H1 (cell line): ENCODE data around the gene PRDM15. TPM values are rescaled to one million over a fixed set of nuclear protein-coding genes. Genes with fewer than 3 reads are reported as not detected.

Source experiments
- CTCF ChIA-PET: fragments of 300-600 bp; sonication (Branson Sonifier 250); formaldehyde crosslinking; loops from one replicate; lab custom pipeline; 2021; ENCODE audit not compliant: partially characterized antibody; lab: Charles Lee
- POLR2A ChIA-PET: fragments of 300-600 bp; sonication (Branson Sonifier 250); formaldehyde crosslinking; loops from one replicate; lab custom pipeline; 2021; ENCODE audit warnings: inconsistent platforms; ENCODE audit not compliant: partially characterized antibody; lab: Charles Lee
- DNase-seq, 2 experiments: peaks; one replicate each; pipeline versions ENCODE4 v3.0.0 to v3.0.0-alpha.2; 2010 to 2022; ENCODE audit warnings: low spot score in 2 of 2, low read depth in 1 of 2, mixed read lengths in 1 of 2
- FAIRE-seq: peaks from 2 replicates; lab custom pipeline; 2011; peaks lifted over from hg19 to GRCh38; lab: Jason Lieb, UNC
- H2AFZ ChIP-seq: 2 replicates; pipeline ENCODE4 v1.8.1; 2012; ENCODE audit warnings: low read length, inconsistent platforms
- H2AK5ac ChIP-seq: 2 replicates; pipeline ENCODE4 v1.6.1; 2013; ENCODE audit warnings: low read depth, low read length
- H2BK120ac ChIP-seq: replicated peaks from 2 replicates; pipeline ENCODE3; 2013; ENCODE audit warnings: low read depth, low read length, inconsistent platforms
- H2BK12ac ChIP-seq: 2 replicates; pipeline ENCODE4 v1.6.1; 2013; ENCODE audit warnings: low read depth, low read length
- H2BK15ac ChIP-seq: 2 replicates; pipeline ENCODE4 v1.6.1; 2013; ENCODE audit warnings: low read length
- H2BK20ac ChIP-seq: 2 replicates; pipeline ENCODE4 v1.6.1; 2013; ENCODE audit warnings: low read length
- H2BK5ac ChIP-seq: 2 replicates; pipeline ENCODE4 v1.6.1; 2013; ENCODE audit warnings: low read depth, low read length
- H3K14ac ChIP-seq: 2 replicates; pipeline ENCODE4 v1.6.1; 2013; ENCODE audit warnings: inconsistent platforms; ENCODE audit not compliant: insufficient read length
- H3K18ac ChIP-seq: 2 replicates; pipeline ENCODE4 v1.6.1; 2013; ENCODE audit warnings: low read length; ENCODE audit errors: extremely low read depth
- H3K23ac ChIP-seq: 2 replicates; pipeline ENCODE4 v1.6.1; 2013; ENCODE audit warnings: inconsistent platforms; ENCODE audit not compliant: insufficient read length
- H3K23me2 ChIP-seq: 2 replicates; pipeline ENCODE4 v1.6.1; 2013; ENCODE audit warnings: low read depth, low read length
- H3K27ac ChIP-seq: 2 replicates; pipeline ENCODE4 v1.6.1; 2011; ENCODE audit warnings: low read depth, low read length, inconsistent platforms
- H3K27me3 ChIP-seq, 4 experiments: replicated peaks in 1 of 4; 1 replicate in 1 of 4; 2 replicates in 3 of 4; pipeline versions ENCODE4 v1.6.1 to v1.8.1; 2011 to 2013; ENCODE audit warnings: low read length in 3 of 4, mild to moderate bottlenecking in 3 of 4, inconsistent platforms in 2 of 4, mixed read lengths in 2 of 4, moderate library complexity in 1 of 4; ENCODE audit not compliant: control insufficient read depth in 3 of 4, insufficient read depth in 3 of 4; ENCODE audit errors: extremely low read depth in 1 of 4
- H3K36me3 ChIP-seq, 4 experiments: 2 replicates each; pipeline versions ENCODE4 v1.6.1 to v1.8.1; 2011 to 2013; ENCODE audit warnings: mild to moderate bottlenecking in 4 of 4, low read length in 3 of 4, moderate library complexity in 2 of 4, control low read depth in 1 of 4, inconsistent platforms in 1 of 4; ENCODE audit not compliant: insufficient read depth in 4 of 4, control insufficient read depth in 2 of 4
- H3K4ac ChIP-seq: replicated peaks from 2 replicates; pipeline ENCODE3; 2013; ENCODE audit warnings: low read length, low read depth, mixed read lengths, inconsistent platforms; ENCODE audit not compliant: insufficient read length
- H3K4me1 ChIP-seq, 4 experiments: replicated peaks in 1 of 4; 1 replicate in 1 of 4; 2 replicates in 3 of 4; pipeline versions ENCODE4 v1.6.1 to v1.8.1; 2011 to 2013; ENCODE audit warnings: low read length in 3 of 4, inconsistent platforms in 2 of 4, mixed read lengths in 1 of 4; ENCODE audit not compliant: insufficient read depth in 4 of 4, control insufficient read depth in 3 of 4
- H3K4me2 ChIP-seq, 2 experiments: 2 replicates each; pipeline versions ENCODE4 v1.6.1 to v1.8.1; 2011 to 2013; ENCODE audit warnings: low read depth in 2 of 2, low read length in 2 of 2, control low read depth in 1 of 2, inconsistent platforms in 1 of 2, mild to moderate bottlenecking in 1 of 2; ENCODE audit not compliant: insufficient read depth in 1 of 2
- H3K4me3 ChIP-seq, 4 experiments: fragments of 200-600, 300-600 bp in 1 of 4; sonication (generic), shearing (Covaris generic), sonication (Bioruptor Twin) in 1 of 4; 2 replicates each; pipeline versions ENCODE4 v1.5.1 to v1.8.1; 2011 to 2016; ENCODE audit warnings: low read length in 4 of 4, low read depth in 3 of 4, control low read depth in 2 of 4, inconsistent platforms in 2 of 4, mild to moderate bottlenecking in 2 of 4, mixed read lengths in 1 of 4, moderate library complexity in 1 of 4; ENCODE audit not compliant: insufficient read depth in 2 of 4; ENCODE audit errors: extremely low read depth in 1 of 4
- H3K56ac ChIP-seq: replicated peaks from 2 replicates; pipeline ENCODE3; 2013; ENCODE audit warnings: low read depth, mild to moderate bottlenecking, mixed read lengths, low read length, inconsistent platforms; ENCODE audit not compliant: insufficient read length
- H3K79me1 ChIP-seq: 2 replicates; pipeline ENCODE4 v1.6.1; 2013; ENCODE audit warnings: low read depth, low read length, control low read depth
- H3K79me2 ChIP-seq, 2 experiments: 2 replicates each; pipeline versions ENCODE4 v1.6.1 to v1.8.1; 2012 to 2013; ENCODE audit warnings: low read length in 2 of 2, mild to moderate bottlenecking in 2 of 2, inconsistent platforms in 1 of 2; ENCODE audit not compliant: insufficient read depth in 2 of 2, control insufficient read depth in 1 of 2
- H3K9ac ChIP-seq, 4 experiments: replicated peaks in 1 of 4; 1 replicate in 1 of 4; 2 replicates in 3 of 4; pipeline versions ENCODE4 v1.6.1 to v1.8.1; 2011 to 2013; ENCODE audit warnings: low read depth in 3 of 4, low read length in 3 of 4, control low read depth in 2 of 4, mild to moderate bottlenecking in 2 of 4, moderate library complexity in 2 of 4, inconsistent platforms in 1 of 4; ENCODE audit errors: extremely low read depth in 1 of 4
- H3K9me3 ChIP-seq, 2 experiments: 2 replicates each; pipeline versions ENCODE4 v1.6.1 to v1.8.1; 2012 to 2013; ENCODE audit warnings: mild to moderate bottlenecking in 2 of 2, moderate library complexity in 2 of 2, control low read depth in 1 of 2, inconsistent platforms in 1 of 2, low read depth in 1 of 2, low read length in 1 of 2, mixed read lengths in 1 of 2; ENCODE audit not compliant: insufficient read depth in 2 of 2
- H4K20me1 ChIP-seq, 2 experiments: replicated peaks in 1 of 2; 2 replicates each; pipeline versions ENCODE3 to v1.8.1; 2011 to 2013; ENCODE audit warnings: inconsistent platforms in 2 of 2, low read length in 2 of 2, mild to moderate bottlenecking in 1 of 2; ENCODE audit not compliant: insufficient read depth in 2 of 2, control insufficient read depth in 1 of 2
- H4K5ac ChIP-seq: 2 replicates; pipeline ENCODE4 v1.6.1; 2013; ENCODE audit warnings: low read length, low read depth, mixed read lengths, inconsistent platforms; ENCODE audit not compliant: insufficient read length
- H4K8ac ChIP-seq: 2 replicates; pipeline ENCODE4 v1.8.0; 2013; ENCODE audit warnings: mild to moderate bottlenecking, moderate library complexity, low read length, inconsistent platforms; ENCODE audit not compliant: insufficient read depth; ENCODE audit errors: extremely low read depth
- H4K91ac ChIP-seq: replicated peaks from 2 replicates; pipeline ENCODE3; 2013; ENCODE audit warnings: low read length, mixed read lengths, inconsistent platforms; ENCODE audit not compliant: insufficient read length
- ASH2L ChIP-seq: fragments of 200-600, 300-600 bp; sonication (generic); IDR thresholded peaks from one replicate; pipeline ENCODE4 v1.7.1; 2017; ENCODE audit warnings: low read length
- BRCA1 ChIP-seq: IDR thresholded peaks from 2 replicates; pipeline ENCODE4 v1.6.1; 2012; ENCODE audit warnings: low read depth, low read length, improper control_type of control experiment
- CBX5 ChIP-seq: fragments of 300-800, 300-1000 bp; sonication (generic); IDR thresholded peaks from 2 replicates; pipeline ENCODE4 v1.7.1; 2016; ENCODE audit warnings: antibody characterized with exemption, low read length, low read depth
- CTBP2 ChIP-seq: IDR thresholded peaks from 2 replicates; pipeline ENCODE4 v1.7.0; 2011; ENCODE audit warnings: borderline replicate concordance, mild to moderate bottlenecking, moderate library complexity, mixed read lengths, low read length; ENCODE audit not compliant: insufficient read depth, insufficient read length
- EGR1 ChIP-seq: IDR thresholded peaks from 2 replicates; pipeline ENCODE4 v1.6.1; 2011; ENCODE audit warnings: low read depth, low read length, borderline replicate concordance
- GTF2F1 ChIP-seq: IDR thresholded peaks from 2 replicates; pipeline ENCODE4 v1.6.1; 2012; ENCODE audit warnings: low read depth, low read length, improper control_type of control experiment, borderline replicate concordance
- POLR2A ChIP-seq, 2 experiments: IDR thresholded peaks; 1 replicate in 1 of 2; 2 replicates in 1 of 2; pipeline ENCODE4 v1.6.1; 2011; ENCODE audit warnings: low read depth in 2 of 2, low read length in 2 of 2, mild to moderate bottlenecking in 2 of 2; ENCODE audit errors: control extremely low read depth in 1 of 2
- SIX5 ChIP-seq: IDR thresholded peaks from 2 replicates; pipeline ENCODE4 v1.6.1; 2011; ENCODE audit warnings: mild to moderate bottlenecking, low read depth, low read length
- USF2 ChIP-seq: IDR thresholded peaks from 2 replicates; pipeline ENCODE4 v1.6.1; 2011; ENCODE audit warnings: low read length, improper control_type of control experiment
- ZNF274 ChIP-seq: IDR thresholded peaks from 2 replicates; pipeline ENCODE4 v1.7.0; 2012; ENCODE audit warnings: low read length, borderline replicate concordance; ENCODE audit errors: extremely low read depth
- WGBS, 2 experiments: shearing (Covaris generic) in 1 of 2; methylation state at CpG; one replicate each; pipeline versions ENCODE4 v1.1.6 to v1.1.7; 2013 to 2015; ENCODE audit warnings: low lambda C conversion rate in 2 of 2, mixed read lengths in 2 of 2, inconsistent platforms in 1 of 2, low coverage in 1 of 2, missing lambda C conversion rate in 1 of 2; ENCODE audit not compliant: insufficient replicate concordance in 2 of 2, insufficient coverage in 1 of 2, insufficient read length in 1 of 2; ENCODE audit errors: extremely low coverage in 1 of 2, missing lambda C conversion rate in 1 of 2; 5-methylcytosine and 5-hydroxymethylcytosine counted together
- polyA plus RNA-seq, 7 experiments: library from polyadenylated mRNA; depleted of rRNA in 3 of 7; stranded (reverse) in 5 of 7; unstranded in 2 of 7; fragments of >200 nt in 5 of 7; fragments of 200-250 nt in 2 of 7; gene quantifications; 1 replicate in 5 of 7; 2 replicates in 1 of 7; 4 replicates in 1 of 7; pipeline versions ENCODE4 v1.2.1 to v1.2.3, GENCODE V29; 2011 to 2013; ENCODE audit warnings: missing spikeins in 2 of 7, mixed read lengths in 2 of 7
- total RNA-seq: library from RNA; stranded (reverse); fragmentation: NEBNext Ultra II Directional; extraction: Animal tissue kit (Norgen Biotek cat#: 25700); gene quantifications from 2 replicates; pipeline ENCODE4 v1.2.1, GENCODE V29; 2021

The PRDM15 gene
- total and polyA plus RNA-seq, 2 of the 8 experiments (the other 6 are each of a cell fraction or from before 2014, with no cell fraction given): 9.7 to 10.5 TPM

DNA sequence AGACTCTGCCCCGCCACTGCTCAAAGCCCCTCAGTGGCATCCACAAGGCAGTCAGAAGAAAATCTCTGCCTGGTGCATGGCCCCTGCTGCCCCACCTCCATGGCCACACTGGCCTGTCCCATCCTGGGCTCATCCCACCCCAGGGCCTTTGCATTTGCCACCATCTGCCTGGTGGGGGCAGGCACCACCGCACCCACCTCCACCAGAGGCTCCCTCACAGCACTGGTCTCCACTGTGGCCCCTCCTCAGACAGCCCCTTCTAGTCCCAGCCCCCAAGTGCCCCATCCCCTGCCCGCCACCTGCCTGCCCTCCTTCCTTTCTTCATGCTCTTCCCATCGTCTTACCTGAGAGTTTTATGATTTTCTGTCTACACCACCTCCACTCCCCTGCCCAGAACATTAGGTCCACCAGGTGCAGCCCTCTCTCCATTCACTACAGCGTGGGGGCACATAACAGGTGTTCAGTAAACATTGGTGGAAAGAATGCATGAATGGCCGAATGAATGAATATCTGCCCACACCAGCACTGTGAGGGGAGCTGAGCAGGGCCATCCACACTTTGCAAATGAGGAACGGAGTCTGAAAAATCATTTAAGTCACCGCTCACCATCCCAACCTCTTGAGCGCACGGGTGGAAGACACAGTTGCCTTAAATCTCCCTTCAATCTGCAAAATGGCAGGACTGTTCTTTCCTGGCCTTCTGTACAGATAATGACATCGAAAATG is 2.1 kb downstream of the PRDM15 start:
- ChIA-PET CTCF (interaction anchor here (0.9 to 2.1 kb wide), 9 partner anchors 9 to 297 kb away, joined by 3 to 8 read pairs (median 3); no protein-coding TSS in a partner anchor), POLR2A (interaction anchor here (0.9 to 1.7 kb wide), 7 partner anchors 8 to 74 kb away, joined by 3 to 6 read pairs (median 4); no protein-coding TSS in a partner anchor)
- Histone ChIP-seq H2BK12ac (no peak overlapping the region), H2AK5ac (no peak overlapping the region), H3K4me1 (peaks cover 0 to 6% (median 0%) of the 10 kb centered on the region in 4 experiments; a peak in 4 of 7 replicates), H4K5ac (no peak overlapping the region), H3K4me3 (no peak overlapping the region), H3K9me3 (no peaks in the 10 kb centered on the region), H3K79me1 (peaks cover 2% of the 10 kb centered on the region; the same call in 1 of the 2 replicates), H3K23me2 (peaks cover 4% of the 10 kb centered on the region; the same call in 1 of the 2 replicates), H2AFZ (no peak overlapping the region), H3K14ac (no peak overlapping the region), H3K18ac (no peak overlapping the region), H3K27me3 (no peaks in the 10 kb centered on the region), H3K4ac (no peak overlapping the region), H3K36me3 (no peaks in the 10 kb centered on the region), H2BK15ac (no peak overlapping the region), H3K4me2 (peak overlapping the region in 1 of 2 experiments; percentile 68; a peak in 1 of 4 replicates), H2BK5ac (no peak overlapping the region), H4K8ac (peak overlapping the region; percentile 69; the same call in 1 of the 2 replicates), H3K56ac (no peak overlapping the region), H4K20me1 (peaks cover 0 to 5% of the 10 kb centered on the region in 2 experiments), H3K9ac (no peak overlapping the region), H2BK120ac (no peak overlapping the region), H4K91ac (no peak overlapping the region), H2BK20ac (no peak overlapping the region), H3K23ac (no peak overlapping the region), H3K27ac (no peak overlapping the region), H3K79me2 (peaks cover 0 to 36% of the 10 kb centered on the region in 2 experiments; a peak in 2 of 4 replicates)
- DNase-seq (no peak), FAIRE-seq (no peak)
- 96% methylated on average over 11 of the region's 11 CpGs; no CpG with 5 or more reads in 1 of the 2 experiments for WGBS, 2 experiments
- TF ChIP-seq CTBP2 (no peak), CBX5 (no peak), SIX5 (no peak), USF2 (no peak), ZNF274 (no peak), POLR2A (IDR thresholded peaks at IDR 0.05; ENCODE audit: control extremely low read depth in 1 of 2, low read depth in 2 of 2, low read length in 2 of 2) (no peak), EGR1 (no peak), ASH2L (no peak), GTF2F1 (no peak), BRCA1 (no peak)
